ENCODE results near the gene ZNF485. TPM values are rescaled to one million over a fixed set of nuclear protein-coding genes. Genes with fewer than 3 reads are reported as not detected.

Gene ZNF485
- total RNA-seq, 5 donors from 2014 or later (not counting 1 experiment from before 2014, with no cell fraction given), result 2.3 to 11.9 (median 9.0) TPM

DNA sequence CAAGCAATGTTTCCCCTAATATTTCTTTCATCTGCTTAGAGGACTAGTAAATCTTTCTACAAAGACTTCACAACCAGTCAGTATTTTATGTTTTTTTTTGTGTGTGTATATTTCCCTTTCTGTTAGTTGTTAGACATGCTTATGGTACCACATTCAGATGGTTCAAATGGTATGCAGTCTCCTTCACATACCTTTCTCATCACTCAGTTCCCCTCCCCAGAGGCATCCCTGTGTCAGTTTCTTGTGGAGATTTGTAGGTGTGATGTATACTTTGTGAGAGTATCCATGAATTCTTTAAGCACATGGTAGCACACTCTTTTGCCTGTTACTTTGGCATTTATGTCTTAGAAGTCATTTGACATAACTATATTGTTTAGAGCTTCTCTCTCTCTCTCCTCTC lies 4.4 kb downstream of the ZNF485 start:
- Histone ChIP-seq H3K9me3 (no peaks in the 10 kb centered on the region), H3K4me1 (ENCODE audit: control insufficient read depth in 1 of 2, extremely low read depth in 1 of 2, insufficient read depth in 2 of 2, low read length in 2 of 2) (peaks cover 5 to 21% of the 10 kb centered on the region in 2 experiments), H3K36me3 (ENCODE audit: control insufficient read depth in 2 of 2, extremely low read depth in 1 of 2, insufficient read depth in 1 of 2, low read length in 1 of 2) (peaks cover 7 to 16% of the 10 kb centered on the region in 2 donors), H3K27me3 (replicated peaks in 1 of 2; ENCODE audit: control insufficient read depth in 2 of 2, extremely low read depth in 1 of 2, insufficient read depth in 2 of 2, low read length in 1 of 2) (no peaks in the 10 kb centered on the region), H3K4me3 (ENCODE audit: control insufficient read depth in 1 of 2, extremely low read depth in 1 of 2, low read length in 1 of 2) (no peak overlapping the region), H3K27ac (ENCODE audit: low read length) (no peak overlapping the region)
- ChIA-PET CTCF (no interaction called here), POLR2A (no interaction called here)
- Mint-ChIP-seq H3K27ac (no peak overlapping the region), H3K4me3 (no peak overlapping the region), H3K9me3 (peaks cover 4 to 23% (median 7%) of the 10 kb centered on the region in 3 donors), H3K4me1 (peaks cover 32 to 42% (median 38%) of the 10 kb centered on the region in 3 donors), H3K36me3 (peaks cover 72% of the 10 kb centered on the region), H3K27me3 (no peaks in the 10 kb centered on the region)
- DNase-seq (no peak), ATAC-seq (replicated peaks in 1 of 4) (no peak)

GRCh38 chr10:43616697-43617370 lies 10.6 kb downstream of the ZNF485 start:
- POLR2A ChIA-PET, result interaction anchor here in 1 of 2 donors (0.5 to 0.8 kb wide), 2 partner anchors 10 to 216 kb away, joined by 3 to 4 read pairs; no protein-coding TSS in a partner anchor

DNA sequence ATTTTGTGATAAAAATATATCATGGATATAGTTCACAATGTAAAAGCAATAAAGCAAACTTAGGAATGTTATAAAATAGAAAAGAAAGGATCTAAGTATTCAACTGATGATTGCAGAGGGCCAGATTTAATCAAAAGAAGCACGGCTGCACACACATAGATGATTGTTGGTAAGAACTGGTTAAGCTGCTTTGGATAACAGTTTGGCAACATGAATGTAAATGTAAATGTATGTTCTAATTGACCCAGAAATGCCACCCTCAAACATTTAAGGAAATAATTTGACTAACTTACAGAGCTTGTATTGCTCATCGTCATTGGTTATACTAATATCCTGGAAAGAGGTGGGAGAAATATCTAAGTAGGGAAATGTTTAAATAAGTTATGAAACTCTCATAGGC lies 13.1 kb downstream of the ZNF485 start:
- peaks cover 45% of the 10 kb centered on the region for H3K36me3 Mint-ChIP-seq
- Histone ChIP-seq H3K27ac (ENCODE audit: low read length) (no peak overlapping the region), H3K4me3 (ENCODE audit: control insufficient read depth in 1 of 2, extremely low read depth in 1 of 2, low read length in 1 of 2) (no peak overlapping the region), H3K36me3 (ENCODE audit: control insufficient read depth in 2 of 2, extremely low read depth in 1 of 2, insufficient read depth in 1 of 2, low read length in 1 of 2) (peaks cover 10 to 15% of the 10 kb centered on the region in 2 donors), H3K9me3 (peaks cover 19% of the 10 kb centered on the region), H3K27me3 (replicated peaks in 1 of 2; ENCODE audit: control insufficient read depth in 2 of 2, extremely low read depth in 1 of 2, insufficient read depth in 2 of 2, low read length in 1 of 2) (no peaks in the 10 kb centered on the region), H3K4me1 (ENCODE audit: control insufficient read depth in 1 of 2, extremely low read depth in 1 of 2, insufficient read depth in 2 of 2, low read length in 2 of 2) (no peaks in the 10 kb centered on the region)
- ChIA-PET POLR2A (no interaction called here), CTCF (no interaction called here)
- no peak overlapping the region for H3K27ac Mint-ChIP-seq
- no CpG with 5 or more reads among the region's 2 CpGs for WGBS (ENCODE audit: insufficient coverage)
- ATAC-seq (replicated peaks in 1 of 4) (no peak), DNase-seq (no peak)
- H3K4me1 Mint-ChIP-seq, result peaks cover 19 to 24% (median 20%) of the 10 kb centered on the region in 3 donors
- peaks cover 17 to 43% (median 39%) of the 10 kb centered on the region in 3 donors for H3K9me3 Mint-ChIP-seq
- H3K27me3 Mint-ChIP-seq, result no peaks in the 10 kb centered on the region
- H3K4me3 Mint-ChIP-seq, result no peak overlapping the region

More at GRCh38 chr10:43616697-43617370, 10.6 kb downstream of the ZNF485 start:
- Histone ChIP-seq H3K36me3 (ENCODE audit: control insufficient read depth in 2 of 2, extremely low read depth in 1 of 2, insufficient read depth in 1 of 2, low read length in 1 of 2) (peaks cover 16 to 19% of the 10 kb centered on the region in 2 donors), H3K4me3 (ENCODE audit: control insufficient read depth in 1 of 2, extremely low read depth in 1 of 2, low read length in 1 of 2) (peak overlapping the region in 1 of 2 donors; percentile 15), H3K9me3 (peaks cover 19% of the 10 kb centered on the region), H3K27ac (ENCODE audit: low read length) (no peak overlapping the region), H3K27me3 (replicated peaks in 1 of 2; ENCODE audit: control insufficient read depth in 2 of 2, extremely low read depth in 1 of 2, insufficient read depth in 2 of 2, low read length in 1 of 2) (no peaks in the 10 kb centered on the region), H3K4me1 (ENCODE audit: control insufficient read depth in 1 of 2, extremely low read depth in 1 of 2, insufficient read depth in 2 of 2, low read length in 2 of 2) (no peaks in the 10 kb centered on the region)
- no peak overlapping the region for H3K27ac Mint-ChIP-seq
- H3K4me1 Mint-ChIP-seq, result peaks cover 2% of the 10 kb centered on the region in 3 donors
- no peak overlapping the region for H3K4me3 Mint-ChIP-seq
- ATAC-seq (replicated peaks in 1 of 4) (no peak), DNase-seq (no peak)
- peaks cover 17 to 50% (median 35%) of the 10 kb centered on the region in 3 donors for H3K9me3 Mint-ChIP-seq
- H3K27me3 Mint-ChIP-seq, result no peaks in the 10 kb centered on the region
- H3K36me3 Mint-ChIP-seq, result peaks cover 60% of the 10 kb centered on the region
- CTCF ChIA-PET, result no interaction called here
- no CpG with 5 or more reads among the region's 6 CpGs for WGBS (ENCODE audit: insufficient coverage)

DNA sequence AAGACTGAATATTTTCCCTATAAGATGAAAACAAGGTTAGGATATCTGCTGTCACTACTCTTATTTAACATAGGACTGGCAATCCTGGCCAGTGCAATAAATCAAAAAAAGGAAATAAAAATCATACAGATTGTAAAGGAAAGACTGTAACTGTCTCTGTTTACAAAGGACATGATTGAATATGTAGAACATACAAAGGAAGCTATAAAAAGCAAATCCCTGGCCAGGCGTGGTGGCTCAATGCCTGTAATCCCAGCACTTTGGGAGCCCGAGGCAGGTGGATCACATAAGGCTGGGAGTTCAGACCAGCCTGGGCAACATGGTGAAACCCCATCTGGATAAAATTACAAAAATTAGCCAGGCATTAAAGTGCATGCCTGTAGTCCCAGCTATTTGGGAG lies 15.8 kb downstream of the ZNF485 start:
- ChIA-PET POLR2A (interaction anchor here in 1 of 2 donors (1.0 kb wide), 1 partner anchor 18 kb away, joined by 6 read pairs; no protein-coding TSS in a partner anchor), CTCF (no interaction called here)
- H3K9me3 Mint-ChIP-seq, result peaks cover 0 to 23% (median 20%) of the 10 kb centered on the region in 3 donors

GRCh38 chr10:43623351-43623750 lies 17.1 kb downstream of the ZNF485 start:
- H3K4me3 Mint-ChIP-seq, result peak overlapping the region; percentile 75 to 80 (median 77)
- ChIA-PET POLR2A (interaction anchor here in 1 of 2 donors (0.6 kb wide), 1 partner anchor 175 kb away, joined by 6 read pairs; no protein-coding TSS in a partner anchor), CTCF (no interaction called here)
- peak overlapping the region; percentile 17 for H3K27ac ChIP-seq (ENCODE audit: low read length)
- ATAC-seq (replicated peaks in 1 of 4), result peak in 3 of 4 experiments; percentile 29 to 72 (median 38)
- H3K27ac Mint-ChIP-seq, result peak overlapping the region; percentile 78 to 80
- no peaks in the 10 kb centered on the region for H3K36me3 ChIP-seq (ENCODE audit: control insufficient read depth in 2 of 2, extremely low read depth in 1 of 2, insufficient read depth in 1 of 2, low read length in 1 of 2)
- H3K9me3 Mint-ChIP-seq, result peaks cover 6 to 19% (median 17%) of the 10 kb centered on the region in 3 donors
- no peaks in the 10 kb centered on the region for H3K27me3 Mint-ChIP-seq
- peak overlapping the region in 1 of 2 donors; percentile 22 for H3K4me3 ChIP-seq (ENCODE audit: control insufficient read depth in 1 of 2, extremely low read depth in 1 of 2, low read length in 1 of 2)
- DNase-seq, result peak in 2 of 35 experiments; percentile 9 to 40
- H3K4me1 ChIP-seq (ENCODE audit: control insufficient read depth in 1 of 2, extremely low read depth in 1 of 2, insufficient read depth in 2 of 2, low read length in 2 of 2), result no peaks in the 10 kb centered on the region
- WGBS (ENCODE audit: insufficient coverage), result no CpG with 5 or more reads among the region's 3 CpGs
- peaks cover 16% of the 10 kb centered on the region for H3K36me3 Mint-ChIP-seq
- peaks cover 4% of the 10 kb centered on the region for H3K9me3 ChIP-seq
- H3K27me3 ChIP-seq (replicated peaks in 1 of 2; ENCODE audit: control insufficient read depth in 2 of 2, extremely low read depth in 1 of 2, insufficient read depth in 2 of 2, low read length in 1 of 2), result no peaks in the 10 kb centered on the region
- H3K4me1 Mint-ChIP-seq, result peaks cover 19 to 24% (median 20%) of the 10 kb centered on the region in 3 donors

More for the DNA sequence above, 15.8 kb downstream of the ZNF485 start:
- Histone ChIP-seq H3K27ac (ENCODE audit: low read length) (no peak overlapping the region), H3K4me3 (ENCODE audit: control insufficient read depth in 1 of 2, extremely low read depth in 1 of 2, low read length in 1 of 2) (no peak overlapping the region), H3K27me3 (replicated peaks in 1 of 2; ENCODE audit: control insufficient read depth in 2 of 2, extremely low read depth in 1 of 2, insufficient read depth in 2 of 2, low read length in 1 of 2) (no peaks in the 10 kb centered on the region), H3K9me3 (peaks cover 7% of the 10 kb centered on the region), H3K4me1 (ENCODE audit: control insufficient read depth in 1 of 2, extremely low read depth in 1 of 2, insufficient read depth in 2 of 2, low read length in 2 of 2) (no peaks in the 10 kb centered on the region), H3K36me3 (ENCODE audit: control insufficient read depth in 2 of 2, extremely low read depth in 1 of 2, insufficient read depth in 1 of 2, low read length in 1 of 2) (peaks cover 0 to 3% of the 10 kb centered on the region in 2 donors)
- H3K27me3 Mint-ChIP-seq, result no peaks in the 10 kb centered on the region
- H3K4me3 Mint-ChIP-seq, result peak overlapping the region; percentile 13 to 75 (median 28)
- no peak overlapping the region for H3K27ac Mint-ChIP-seq
- ATAC-seq (replicated peaks in 1 of 4) (no peak), DNase-seq (no peak)
- 83% methylated on average over 1 of the region's 2 CpGs for WGBS (ENCODE audit: insufficient coverage)
- peaks cover 20% of the 10 kb centered on the region for H3K36me3 Mint-ChIP-seq
- peaks cover 19 to 24% (median 20%) of the 10 kb centered on the region in 3 donors for H3K4me1 Mint-ChIP-seq

GRCh38 chr10:43627942-43628341 lies 21.7 kb downstream of the ZNF485 start:
- H3K4me1 Mint-ChIP-seq, result peaks cover 9 to 11% (median 10%) of the 10 kb centered on the region in 3 donors
- no peak overlapping the region for H3K27ac ChIP-seq (ENCODE audit: low read length)
- peaks cover 2 to 6% (median 5%) of the 10 kb centered on the region in 3 donors for H3K9me3 Mint-ChIP-seq
- H3K27me3 Mint-ChIP-seq, result no peaks in the 10 kb centered on the region
- no peak for ATAC-seq (replicated peaks in 1 of 4)
- DNase-seq, result no peak
- no peaks in the 10 kb centered on the region for H3K27me3 ChIP-seq (replicated peaks in 1 of 2; ENCODE audit: control insufficient read depth in 2 of 2, extremely low read depth in 1 of 2, insufficient read depth in 2 of 2, low read length in 1 of 2)
- H3K4me1 ChIP-seq (ENCODE audit: control insufficient read depth in 1 of 2, extremely low read depth in 1 of 2, insufficient read depth in 2 of 2, low read length in 2 of 2), result no peaks in the 10 kb centered on the region
- WGBS (ENCODE audit: insufficient coverage), result 57% methylated on average over 1 of the region's 1 CpG
- no peak overlapping the region for H3K4me3 Mint-ChIP-seq
- ChIA-PET CTCF (interaction anchor here (0.7 to 1.1 kb wide), 2 partner anchors 12 to 62 kb away, joined by 3 read pairs; no protein-coding TSS in a partner anchor), POLR2A (no interaction called here)
- no peak overlapping the region for H3K4me3 ChIP-seq (ENCODE audit: control insufficient read depth in 1 of 2, extremely low read depth in 1 of 2, low read length in 1 of 2)
- H3K36me3 Mint-ChIP-seq, result peaks cover 6% of the 10 kb centered on the region
- no peaks in the 10 kb centered on the region for H3K36me3 ChIP-seq (ENCODE audit: control insufficient read depth in 2 of 2, extremely low read depth in 1 of 2, insufficient read depth in 1 of 2, low read length in 1 of 2)
- no peak overlapping the region for H3K27ac Mint-ChIP-seq
- no peaks in the 10 kb centered on the region for H3K9me3 ChIP-seq
